Bone marrow (tissue), 2 donors: Measurements from ENCODE around the gene RPGRIP1L.

Source experiments
- DNase-seq, 2 donors: peaks; one replicate each; lab custom pipeline; 2025; lab: John Stamatoyannopoulos, UW

Gene RPGRIP1L

DNA sequence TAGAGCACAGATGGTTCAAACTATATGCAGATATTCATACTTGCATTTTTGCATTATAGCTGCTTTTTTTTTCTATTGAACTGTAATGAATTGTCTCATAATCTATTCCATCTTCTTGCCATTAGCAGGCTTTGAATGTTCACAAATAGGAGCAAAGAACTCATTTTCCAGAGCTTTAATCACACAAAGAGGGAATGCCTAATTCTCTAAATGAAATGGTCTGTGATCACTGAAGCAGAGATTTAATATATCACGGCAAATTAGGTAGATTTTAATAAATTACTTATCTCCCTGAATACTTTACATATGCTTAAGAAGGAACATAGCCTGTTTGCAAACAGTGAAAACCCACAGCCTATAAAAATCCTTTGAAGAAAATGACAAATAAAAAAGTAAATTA lies 103.0 kb downstream of the RPGRIP1L start:
- DNase-seq: no peak

GRCh38 chr16:53600126-53600525 lies 103.5 kb downstream of the RPGRIP1L start:
- DNase-seq: no peak

GRCh38 chr16:53599548-53599947 lies 104.1 kb downstream of the RPGRIP1L start:
- no peak for DNase-seq

GRCh38 chr16:53598511-53599275 lies 105.0 kb downstream of the RPGRIP1L start:
- no peak for DNase-seq

DNA sequence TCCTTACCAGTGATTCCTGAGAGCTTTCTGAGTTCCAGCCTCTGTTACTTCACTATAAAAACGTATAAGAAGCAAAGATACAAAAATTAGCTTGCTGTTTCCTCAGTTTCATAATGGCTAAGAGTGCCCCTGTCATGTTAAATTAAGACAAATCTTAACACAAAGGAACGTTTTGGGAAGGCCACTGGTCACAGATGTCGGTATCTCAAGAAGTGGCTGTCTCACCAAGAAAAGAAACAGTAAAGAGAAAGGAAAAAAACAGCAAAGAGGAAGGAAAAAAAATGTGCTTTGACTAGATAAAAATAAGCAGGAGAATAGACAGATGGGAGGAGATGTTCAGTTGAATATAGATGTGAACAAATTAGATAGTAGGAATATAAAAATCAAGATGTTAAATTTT lies 105.9 kb downstream of the RPGRIP1L start:
- peak in 1 of 2 donors; percentile 22 for DNase-seq

DNA sequence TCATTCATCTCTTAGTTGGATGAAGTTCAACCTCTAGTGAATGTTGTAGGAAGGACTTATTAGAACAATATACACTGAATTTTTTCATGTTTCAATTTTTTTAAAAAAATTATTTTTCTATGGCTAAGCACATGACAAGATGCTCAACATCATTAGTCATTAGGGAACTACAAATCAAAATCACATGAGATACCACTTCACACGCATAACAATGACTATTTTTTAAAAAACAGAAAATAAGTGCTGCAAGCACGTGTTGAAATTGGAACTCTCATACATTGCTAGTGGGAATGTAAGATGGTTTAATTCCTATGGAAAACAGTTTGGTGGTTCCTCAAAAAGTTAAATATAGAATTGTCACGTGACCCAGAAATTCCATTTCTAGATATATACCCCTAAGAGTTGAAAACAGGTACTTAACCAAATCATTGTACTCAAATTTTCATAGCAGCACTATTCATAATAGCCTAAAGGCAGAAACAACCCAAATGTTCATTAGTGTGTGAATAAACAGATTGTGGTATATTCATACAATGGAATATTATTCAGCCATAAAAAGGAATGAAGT lies 115.5 kb downstream of the RPGRIP1L start:
- no peak for DNase-seq

- DNase-seq: no peak
Measured at GRCh38 chr16:53583401-53583800, 120.3 kb downstream of the RPGRIP1L start.

DNA sequence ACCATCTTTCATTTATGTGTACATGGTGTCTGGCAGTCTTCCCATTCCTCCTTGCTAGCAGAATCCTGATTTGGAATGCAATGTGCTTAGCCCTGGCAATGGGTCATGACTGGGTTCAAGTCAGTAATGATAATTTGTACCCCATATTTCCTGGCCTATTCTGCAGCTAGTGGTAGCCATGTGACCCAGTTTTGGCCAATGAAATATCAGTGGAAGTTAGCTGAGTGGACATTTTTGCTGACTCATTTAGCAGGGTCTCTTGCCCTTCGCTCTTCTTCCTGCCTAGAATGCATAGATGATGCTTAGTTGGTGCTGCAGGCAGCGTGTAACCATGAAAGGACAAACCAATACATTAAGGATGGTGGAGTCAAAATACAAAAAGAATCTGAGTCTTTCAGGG lies 121.9 kb downstream of the RPGRIP1L start:
- DNase-seq: no peak

GRCh38 chr16:53580038-53580802 lies 123.4 kb downstream of the RPGRIP1L start:
- no peak for DNase-seq

- DNase-seq: no peak
Measured at GRCh38 chr16:53576904-53577303, 126.8 kb downstream of the RPGRIP1L start.

DNA sequence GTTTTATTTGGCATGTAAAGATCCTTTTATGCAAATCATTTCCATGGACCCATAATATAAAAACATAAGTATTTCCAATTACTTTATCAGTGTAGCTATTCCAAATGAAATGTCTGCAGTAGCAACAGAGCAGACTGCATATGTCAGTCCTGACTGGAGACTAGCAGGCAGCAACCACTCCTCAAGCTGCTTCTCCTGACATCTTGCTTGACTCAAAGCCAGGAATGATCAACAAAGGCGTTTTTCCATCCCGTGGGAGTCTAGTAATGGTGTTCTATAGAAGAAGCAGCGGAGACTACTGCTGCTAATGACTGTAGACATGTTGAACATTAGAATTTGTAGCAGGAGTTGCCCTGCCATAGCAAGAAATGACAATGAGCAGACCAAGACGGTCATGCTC lies 127.4 kb downstream of the RPGRIP1L start:
- DNase-seq: no peak

- no peak for DNase-seq
Measured at GRCh38 chr16:53571763-53572162, 131.9 kb downstream of the RPGRIP1L start.

DNA sequence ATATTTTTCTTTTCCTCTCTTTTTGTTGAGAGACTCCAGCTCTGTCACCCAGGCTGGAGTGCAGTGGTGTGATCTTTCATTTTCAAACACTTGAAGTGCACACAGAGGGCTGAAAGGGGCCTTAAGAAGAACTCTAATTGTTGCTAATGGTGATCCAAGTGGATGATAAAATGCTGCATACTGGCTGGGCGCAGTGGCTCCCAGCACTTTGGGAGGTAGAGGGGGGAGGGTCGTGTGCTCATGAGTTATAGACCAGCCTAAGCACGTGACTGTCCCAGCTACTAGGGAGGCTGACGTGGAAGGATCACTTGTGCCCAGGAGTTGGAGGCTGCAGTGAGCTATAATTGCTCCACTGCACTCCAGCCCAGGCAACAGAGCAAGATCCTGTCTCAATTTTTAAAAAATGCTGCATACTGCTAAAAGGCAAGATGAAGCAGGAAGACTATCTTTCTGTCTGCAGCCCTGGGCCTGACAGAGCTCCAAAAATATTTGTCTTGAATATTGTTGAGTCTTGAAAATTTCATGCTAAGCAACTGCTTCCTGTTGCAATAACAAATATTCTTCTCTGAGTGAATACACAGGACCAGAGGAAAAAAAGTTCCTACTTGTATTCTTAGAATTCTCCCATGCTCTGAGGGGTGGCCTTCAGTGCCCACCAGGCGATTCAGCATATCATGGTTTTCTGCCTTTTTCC lies 137.0 kb downstream of the RPGRIP1L start:
- no peak for DNase-seq

GRCh38 chr16:53565296-53565863 lies 138.3 kb downstream of the RPGRIP1L start:
- no peak for DNase-seq

GRCh38 chr16:53563426-53563825 lies 140.2 kb downstream of the RPGRIP1L start:
- DNase-seq: no peak

GRCh38 chr16:53561101-53561888 lies 142.4 kb downstream of the RPGRIP1L start:
- DNase-seq: no peak

- DNase-seq: no peak
Measured at GRCh38 chr16:53559270-53559951, 144.2 kb downstream of the RPGRIP1L start.

- no peak for DNase-seq
Measured at GRCh38 chr16:53558710-53559109, 144.9 kb downstream of the RPGRIP1L start.

DNA sequence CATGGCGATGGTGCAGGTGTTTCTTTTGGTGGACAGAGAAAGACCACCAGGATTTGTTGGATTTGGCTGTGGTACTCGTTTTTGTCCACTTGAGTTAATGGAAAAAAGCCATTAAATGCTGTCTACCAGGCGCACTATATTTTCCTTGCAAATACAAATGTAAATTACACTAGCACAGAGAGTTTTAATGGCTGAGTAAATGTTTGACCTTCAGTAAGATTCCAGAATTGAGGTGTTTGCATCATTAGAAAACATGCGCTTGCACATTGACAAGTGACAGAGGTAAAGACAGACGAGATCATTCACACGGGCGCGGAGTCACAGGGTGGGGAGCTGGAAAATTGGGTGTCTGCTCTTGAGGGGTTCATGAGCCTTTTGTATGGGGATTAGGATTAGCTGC lies 147.1 kb downstream of the RPGRIP1L start:
- DNase-seq: no peak

DNA sequence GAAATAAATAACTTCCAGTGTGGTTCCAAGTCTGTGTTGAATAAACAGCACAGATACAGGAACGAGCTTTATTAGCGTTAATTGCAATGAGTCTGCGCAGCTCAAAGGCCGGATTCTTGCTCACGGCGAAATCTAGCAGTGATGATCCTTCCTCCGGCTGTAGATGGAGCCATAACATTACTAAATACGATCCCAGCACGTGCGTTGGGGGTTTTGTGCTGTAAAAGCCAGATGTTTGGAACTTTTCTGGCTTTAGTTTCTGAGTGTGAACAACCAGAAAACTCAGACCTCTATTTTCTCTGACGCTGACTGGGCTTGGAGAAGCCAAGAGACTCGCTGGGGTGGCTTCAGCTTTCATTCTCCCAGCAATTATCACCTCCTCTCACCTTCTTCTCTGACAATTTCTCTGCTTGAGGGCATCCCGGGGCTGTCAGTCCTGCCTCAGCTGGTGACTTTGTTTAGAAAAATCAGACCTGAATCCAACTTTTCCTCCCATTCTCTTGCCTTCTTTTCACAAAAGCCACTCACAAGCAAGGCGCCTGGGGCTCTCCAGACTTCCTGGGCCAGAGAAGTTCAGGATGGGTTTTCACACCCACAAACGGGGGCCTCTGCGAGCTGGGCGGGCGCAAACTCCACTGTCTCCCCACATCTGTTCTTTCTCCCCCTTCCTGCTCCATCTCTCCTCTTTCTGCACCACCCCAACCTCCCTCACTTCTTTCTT lies 153.5 kb downstream of the RPGRIP1L start:
- peak in 1 of 2 donors; percentile 27 for DNase-seq
